ENCODE results near the gene POC1B.

Gene POC1B

DNA sequence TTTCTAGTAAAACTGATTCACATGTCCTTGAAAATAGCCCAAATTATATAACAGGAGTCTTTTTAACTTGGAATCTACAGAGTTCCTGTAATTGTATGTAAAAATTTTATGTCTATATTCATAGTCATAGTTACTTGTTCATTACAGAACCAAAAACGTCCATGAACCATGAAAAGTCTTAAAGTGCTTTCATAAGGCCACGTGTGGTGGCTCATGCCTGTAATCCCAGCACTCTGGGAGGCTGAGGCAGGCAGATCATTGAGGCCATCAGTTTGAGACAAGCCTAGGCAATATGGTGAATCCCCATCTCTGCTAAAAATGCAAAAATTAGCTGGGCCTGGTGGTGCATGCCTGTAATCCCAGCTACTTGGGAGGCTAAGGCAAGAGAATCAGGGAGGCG is 49.6 kb downstream of the POC1B start:
- no peak overlapping the region for H3K4me3 ChIP-seq (ENCODE audit: low read length)
- no peaks in the 10 kb centered on the region for H3K27me3 ChIP-seq (ENCODE audit: insufficient read depth, low read length)
- no peaks in the 10 kb centered on the region for H3K4me1 ChIP-seq (ENCODE audit: insufficient read depth, low read length)
- H3K36me3 ChIP-seq (ENCODE audit: insufficient read depth, low read length), result no peaks in the 10 kb centered on the region
- no peak overlapping the region for H3K27ac ChIP-seq (ENCODE audit: low read depth, low read length)
- no peak overlapping the region for H3K9ac ChIP-seq (ENCODE audit: low read depth, low read length)
- 92% methylated on average over 3 of the region's 3 CpGs for WGBS
- H3K9me3 ChIP-seq (ENCODE audit: insufficient read depth, low read depth, low read length), result no peaks in the 10 kb centered on the region

DNA sequence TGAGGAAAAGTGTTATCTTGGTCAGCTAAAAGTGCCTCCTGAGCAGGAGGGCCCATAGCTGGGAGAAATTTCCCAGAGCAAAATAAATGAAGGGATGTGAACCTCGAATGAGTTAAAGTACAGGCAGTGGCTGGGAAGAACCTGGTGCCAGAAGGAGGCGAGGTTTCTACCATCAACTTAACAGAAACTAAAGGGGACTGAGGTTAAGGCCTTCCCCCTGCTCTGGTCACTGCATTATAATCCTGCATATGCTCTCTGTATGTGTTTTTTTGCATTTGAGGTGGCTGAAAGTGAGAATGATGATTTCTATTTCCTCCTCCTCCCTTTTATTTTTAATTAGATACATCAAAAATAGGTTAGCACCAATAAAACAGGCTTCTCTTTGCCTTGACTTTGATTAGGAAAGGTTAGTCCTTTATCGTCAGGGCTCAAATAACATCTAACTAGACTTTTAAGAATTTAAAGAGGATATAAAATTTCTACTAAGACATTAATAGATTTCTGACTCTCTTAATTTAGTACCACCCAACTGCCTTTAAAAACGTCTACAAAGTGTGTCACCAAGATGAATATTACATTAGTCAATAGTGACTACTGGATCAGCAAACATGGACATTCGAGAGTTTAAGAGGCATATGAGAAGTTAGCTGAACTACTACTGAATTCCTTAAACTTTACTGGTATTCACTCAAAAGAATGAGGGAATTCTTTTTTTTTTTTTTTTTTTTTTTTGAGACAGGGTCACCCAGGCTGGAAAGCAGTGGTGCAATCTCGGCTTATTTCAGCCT is 50.5 kb downstream of the POC1B start:
- H3K27ac ChIP-seq (ENCODE audit: low read depth, low read length), result no peak overlapping the region
- H3K9me3 ChIP-seq (ENCODE audit: insufficient read depth, low read depth, low read length), result no peaks in the 10 kb centered on the region
- H3K4me1 ChIP-seq (ENCODE audit: insufficient read depth, low read length), result no peaks in the 10 kb centered on the region
- no peak overlapping the region for H3K4me3 ChIP-seq (ENCODE audit: low read length)
- no peaks in the 10 kb centered on the region for H3K27me3 ChIP-seq (ENCODE audit: insufficient read depth, low read length)
- 88% methylated on average over 5 of the region's 6 CpGs for WGBS
- H3K9ac ChIP-seq (ENCODE audit: low read depth, low read length), result no peak overlapping the region
- H3K36me3 ChIP-seq (ENCODE audit: insufficient read depth, low read length), result no peaks in the 10 kb centered on the region

DNA sequence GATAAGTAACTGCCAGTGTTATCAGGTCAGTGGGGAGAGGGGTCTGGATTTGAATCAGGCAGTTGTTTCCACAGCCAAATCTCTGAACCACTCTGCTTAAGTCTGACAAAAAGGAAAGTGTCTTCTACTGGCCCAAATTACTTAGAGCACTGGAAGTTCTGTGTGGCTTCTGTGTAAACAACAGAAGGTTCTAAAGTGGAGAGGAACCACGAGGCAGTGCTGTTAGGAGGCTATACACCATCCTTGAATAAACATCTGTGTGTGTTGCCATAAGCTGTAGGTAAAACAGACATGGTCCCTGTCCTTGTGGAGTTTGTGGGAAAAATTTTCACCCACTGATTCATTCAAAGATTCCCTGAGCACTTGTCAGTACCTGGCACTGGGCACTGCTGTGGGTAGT is 51.2 kb downstream of the POC1B start:
- 80% methylated on average over 1 of the region's 1 CpG for WGBS
- Histone ChIP-seq H3K27me3 (ENCODE audit: insufficient read depth, low read length) (no peaks in the 10 kb centered on the region), H3K4me3 (ENCODE audit: low read length) (no peak overlapping the region), H3K9me3 (ENCODE audit: insufficient read depth, low read depth, low read length) (no peaks in the 10 kb centered on the region), H3K9ac (ENCODE audit: low read depth, low read length) (no peak overlapping the region), H3K4me1 (ENCODE audit: insufficient read depth, low read length) (no peaks in the 10 kb centered on the region), H3K36me3 (ENCODE audit: insufficient read depth, low read length) (no peaks in the 10 kb centered on the region), H3K27ac (ENCODE audit: low read depth, low read length) (no peak overlapping the region)

DNA sequence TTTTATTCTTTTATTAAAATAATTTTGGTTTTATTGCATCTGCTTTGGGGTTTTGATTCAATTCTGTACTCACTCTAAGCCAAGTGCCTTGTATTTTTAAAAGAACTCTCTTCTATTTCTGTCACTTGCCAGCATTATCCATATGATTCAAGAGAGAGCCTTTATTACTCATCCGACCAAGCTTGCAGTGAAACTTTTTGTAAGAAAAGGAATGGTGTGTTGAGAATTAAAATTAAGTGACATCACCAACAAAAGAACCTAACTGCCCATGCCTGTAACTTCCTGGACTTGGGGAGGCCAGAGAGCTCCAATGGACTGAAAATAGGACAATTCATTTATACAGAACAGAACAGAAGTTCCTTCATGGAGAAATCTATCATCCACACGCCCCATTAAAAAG is 53.3 kb downstream of the POC1B start:
- H3K4me3 ChIP-seq (ENCODE audit: low read length), result no peak overlapping the region
- H3K4me1 ChIP-seq (ENCODE audit: insufficient read depth, low read length), result no peaks in the 10 kb centered on the region
- H3K27me3 ChIP-seq (ENCODE audit: insufficient read depth, low read length), result no peaks in the 10 kb centered on the region
- 94% methylated on average over 1 of the region's 2 CpGs for WGBS
- H3K9ac ChIP-seq (ENCODE audit: low read depth, low read length), result no peak overlapping the region
- H3K27ac ChIP-seq (ENCODE audit: low read depth, low read length), result no peak overlapping the region
- no peaks in the 10 kb centered on the region for H3K9me3 ChIP-seq (ENCODE audit: insufficient read depth, low read depth, low read length)
- no peaks in the 10 kb centered on the region for H3K36me3 ChIP-seq (ENCODE audit: insufficient read depth, low read length)

DNA sequence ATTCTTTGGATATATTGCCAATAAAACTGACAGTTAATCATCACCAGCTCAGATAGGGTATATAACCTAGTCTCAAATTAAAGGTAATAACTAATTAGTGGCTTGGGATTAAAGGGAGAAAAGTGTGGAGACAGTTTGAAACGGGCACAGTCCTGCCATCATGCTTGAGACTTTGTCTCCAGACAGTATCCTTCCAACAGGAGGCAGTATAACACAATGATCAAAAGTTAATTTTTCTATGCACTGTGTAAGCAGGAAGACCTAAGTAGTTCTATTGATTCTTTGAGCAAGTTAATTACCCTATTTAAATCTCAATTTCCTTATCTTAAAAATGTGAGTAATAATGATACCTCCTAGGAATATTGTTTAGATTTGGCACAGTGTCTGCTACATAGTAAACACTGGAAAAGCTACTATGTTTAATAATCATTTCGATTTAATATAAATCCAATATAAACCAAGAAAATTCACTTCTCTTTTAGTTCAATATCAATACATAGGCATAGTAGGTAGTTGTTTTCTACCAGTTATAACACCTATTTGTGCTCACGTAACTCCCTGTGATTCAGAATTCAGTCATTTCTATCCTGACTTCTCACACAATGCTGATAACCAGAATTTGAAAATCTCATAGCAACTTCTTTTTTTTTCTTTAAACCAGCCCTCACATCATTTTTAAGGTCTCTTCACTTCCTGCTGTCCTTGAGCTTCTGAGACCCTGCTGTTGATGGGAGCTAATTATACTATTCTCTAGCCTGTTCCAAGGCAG is 54.9 kb downstream of the POC1B start:
- no peaks in the 10 kb centered on the region for H3K27me3 ChIP-seq (ENCODE audit: insufficient read depth, low read length)
- H3K4me3 ChIP-seq (ENCODE audit: low read length), result no peak overlapping the region
- H3K27ac ChIP-seq (ENCODE audit: low read depth, low read length), result no peak overlapping the region
- no peaks in the 10 kb centered on the region for H3K9me3 ChIP-seq (ENCODE audit: insufficient read depth, low read depth, low read length)
- 95% methylated on average over 1 of the region's 3 CpGs for WGBS
- no peaks in the 10 kb centered on the region for H3K4me1 ChIP-seq (ENCODE audit: insufficient read depth, low read length)
- no peak overlapping the region for H3K9ac ChIP-seq (ENCODE audit: low read depth, low read length)
- no peaks in the 10 kb centered on the region for H3K36me3 ChIP-seq (ENCODE audit: insufficient read depth, low read length)

DNA sequence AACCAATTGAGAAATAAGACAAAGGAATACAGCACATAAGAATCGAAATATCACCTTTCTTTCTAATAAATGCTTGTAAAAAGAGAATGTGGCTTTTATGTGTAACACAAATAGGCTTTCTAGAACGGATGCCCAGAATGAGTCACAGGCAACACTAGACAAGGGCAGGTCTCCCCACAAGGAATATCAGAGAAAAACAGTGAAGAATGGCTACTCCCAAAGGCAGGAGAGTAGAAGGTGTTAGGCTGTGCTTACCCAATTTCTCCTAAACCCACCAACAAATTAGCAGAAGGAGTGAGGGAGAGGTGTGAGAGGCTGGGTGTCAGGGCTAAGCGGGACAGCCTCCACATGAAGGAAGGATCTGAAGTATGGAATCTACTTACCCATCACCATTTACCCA is 56.5 kb downstream of the POC1B start:
- no peaks in the 10 kb centered on the region for H3K9me3 ChIP-seq (ENCODE audit: insufficient read depth, low read depth, low read length)
- H3K36me3 ChIP-seq (ENCODE audit: insufficient read depth, low read length), result no peaks in the 10 kb centered on the region
- no peaks in the 10 kb centered on the region for H3K27me3 ChIP-seq (ENCODE audit: insufficient read depth, low read length)
- no peak overlapping the region for H3K4me3 ChIP-seq (ENCODE audit: low read length)
- H3K4me1 ChIP-seq (ENCODE audit: insufficient read depth, low read length), result no peaks in the 10 kb centered on the region
- no peak overlapping the region for H3K9ac ChIP-seq (ENCODE audit: low read depth, low read length)
- WGBS, result 88% methylated on average over 1 of the region's 3 CpGs
- H3K27ac ChIP-seq (ENCODE audit: low read depth, low read length), result no peak overlapping the region

DNA sequence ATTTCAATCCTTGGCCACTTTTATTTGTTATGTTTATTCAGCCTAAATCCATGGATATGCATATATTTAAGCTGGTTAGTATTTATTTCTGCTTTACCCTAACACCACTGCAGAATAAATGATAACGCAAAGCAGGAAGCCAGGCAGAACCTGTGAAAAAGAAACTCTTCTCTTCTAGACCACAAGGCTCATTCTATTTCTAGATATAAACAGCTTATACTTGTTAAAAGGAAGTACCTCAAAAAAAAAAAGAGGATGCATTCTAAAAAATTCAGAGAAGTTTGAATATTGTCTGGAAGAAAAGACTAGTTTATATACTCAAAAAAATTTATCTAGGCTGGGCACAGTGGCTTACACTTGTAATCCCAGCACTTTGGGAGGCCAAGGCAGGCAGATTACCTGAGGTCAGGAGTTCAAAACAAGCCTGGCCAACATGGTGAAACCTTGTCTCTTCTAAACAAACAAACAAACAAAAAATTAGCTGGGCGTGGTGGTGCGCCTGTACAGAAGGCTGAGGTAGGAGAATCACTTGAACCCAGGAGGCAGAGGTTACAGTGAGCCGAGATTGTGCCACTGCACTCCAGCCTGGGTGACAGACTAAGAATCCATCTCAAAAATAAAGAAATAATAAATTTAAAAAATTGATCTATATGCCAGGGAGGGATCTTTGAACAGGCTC is 57.1 kb downstream of the POC1B start:
- Histone ChIP-seq H3K27ac (ENCODE audit: low read depth, low read length) (no peak overlapping the region), H3K27me3 (ENCODE audit: insufficient read depth, low read length) (no peaks in the 10 kb centered on the region), H3K9me3 (ENCODE audit: insufficient read depth, low read depth, low read length) (no peaks in the 10 kb centered on the region), H3K9ac (ENCODE audit: low read depth, low read length) (no peak overlapping the region), H3K4me3 (ENCODE audit: low read length) (no peak overlapping the region), H3K36me3 (ENCODE audit: insufficient read depth, low read length) (no peaks in the 10 kb centered on the region), H3K4me1 (ENCODE audit: insufficient read depth, low read length) (no peaks in the 10 kb centered on the region)
- 87% methylated on average over 3 of the region's 4 CpGs for WGBS

DNA sequence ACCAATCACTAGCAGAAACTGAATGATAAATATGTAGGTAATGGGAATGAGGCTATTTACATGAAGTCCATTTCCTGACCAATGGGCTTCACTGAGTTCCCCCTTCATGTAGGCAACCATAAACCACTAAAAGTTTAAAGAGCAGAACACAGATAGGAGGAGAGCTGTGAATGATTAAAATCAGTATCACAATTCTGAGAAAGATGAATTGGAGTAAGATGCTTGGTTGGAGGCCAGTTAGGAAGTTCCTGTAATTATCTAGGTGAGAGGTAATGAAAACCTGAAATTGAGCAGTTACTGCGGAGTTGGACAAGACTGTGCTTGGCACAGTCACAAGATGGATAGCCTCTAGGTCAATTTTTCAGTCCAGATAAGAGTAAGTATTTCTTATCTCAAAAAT is 57.8 kb downstream of the POC1B start:
- Histone ChIP-seq H3K27me3 (ENCODE audit: insufficient read depth, low read length) (no peaks in the 10 kb centered on the region), H3K9me3 (ENCODE audit: insufficient read depth, low read depth, low read length) (no peaks in the 10 kb centered on the region), H3K4me3 (ENCODE audit: low read length) (no peak overlapping the region), H3K27ac (ENCODE audit: low read depth, low read length) (no peak overlapping the region), H3K9ac (ENCODE audit: low read depth, low read length) (no peak overlapping the region), H3K36me3 (ENCODE audit: insufficient read depth, low read length) (no peaks in the 10 kb centered on the region), H3K4me1 (ENCODE audit: insufficient read depth, low read length) (no peaks in the 10 kb centered on the region)
- WGBS, result 96% methylated on average over 1 of the region's 1 CpG

DNA sequence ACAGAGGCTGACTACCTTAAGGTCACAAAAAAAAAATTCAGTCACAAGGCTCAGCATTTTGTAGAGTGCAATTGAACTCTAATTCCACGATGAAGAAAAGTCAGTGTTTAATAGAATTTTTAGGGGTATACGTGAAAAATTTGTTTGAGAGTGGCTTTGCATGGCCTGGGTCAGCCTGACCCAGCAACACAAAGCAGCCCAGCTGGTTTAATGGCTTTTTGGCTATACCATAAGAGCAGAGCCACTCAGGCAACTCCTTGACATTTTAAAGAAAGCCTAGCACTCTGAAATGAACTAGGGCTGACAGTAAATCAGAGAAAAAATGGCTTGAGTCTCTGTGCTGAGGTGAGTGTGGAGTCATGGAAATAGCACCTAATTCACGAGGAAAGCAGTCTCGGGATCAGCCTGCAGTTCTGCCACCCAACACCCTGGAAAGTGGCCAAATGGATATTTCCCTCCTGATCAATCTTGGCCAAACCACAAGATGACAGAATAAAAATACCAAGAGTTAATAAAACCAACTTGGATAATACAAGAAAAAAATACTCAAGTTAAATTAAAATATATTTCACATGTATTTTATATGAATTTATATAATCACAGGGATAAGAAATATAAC is 60.8 kb downstream of the POC1B start:
- 71% methylated on average over 4 of the region's 4 CpGs for WGBS
- no peaks in the 10 kb centered on the region for H3K36me3 ChIP-seq (ENCODE audit: insufficient read depth, low read length)
- no peak overlapping the region for H3K9ac ChIP-seq (ENCODE audit: low read depth, low read length)
- H3K4me3 ChIP-seq (ENCODE audit: low read length), result no peak overlapping the region
- peaks cover 6% of the 10 kb centered on the region for H3K4me1 ChIP-seq (ENCODE audit: insufficient read depth, low read length)
- no peaks in the 10 kb centered on the region for H3K27me3 ChIP-seq (ENCODE audit: insufficient read depth, low read length)
- no peak overlapping the region for H3K27ac ChIP-seq (ENCODE audit: low read depth, low read length)
- H3K9me3 ChIP-seq (ENCODE audit: insufficient read depth, low read depth, low read length), result no peaks in the 10 kb centered on the region

DNA sequence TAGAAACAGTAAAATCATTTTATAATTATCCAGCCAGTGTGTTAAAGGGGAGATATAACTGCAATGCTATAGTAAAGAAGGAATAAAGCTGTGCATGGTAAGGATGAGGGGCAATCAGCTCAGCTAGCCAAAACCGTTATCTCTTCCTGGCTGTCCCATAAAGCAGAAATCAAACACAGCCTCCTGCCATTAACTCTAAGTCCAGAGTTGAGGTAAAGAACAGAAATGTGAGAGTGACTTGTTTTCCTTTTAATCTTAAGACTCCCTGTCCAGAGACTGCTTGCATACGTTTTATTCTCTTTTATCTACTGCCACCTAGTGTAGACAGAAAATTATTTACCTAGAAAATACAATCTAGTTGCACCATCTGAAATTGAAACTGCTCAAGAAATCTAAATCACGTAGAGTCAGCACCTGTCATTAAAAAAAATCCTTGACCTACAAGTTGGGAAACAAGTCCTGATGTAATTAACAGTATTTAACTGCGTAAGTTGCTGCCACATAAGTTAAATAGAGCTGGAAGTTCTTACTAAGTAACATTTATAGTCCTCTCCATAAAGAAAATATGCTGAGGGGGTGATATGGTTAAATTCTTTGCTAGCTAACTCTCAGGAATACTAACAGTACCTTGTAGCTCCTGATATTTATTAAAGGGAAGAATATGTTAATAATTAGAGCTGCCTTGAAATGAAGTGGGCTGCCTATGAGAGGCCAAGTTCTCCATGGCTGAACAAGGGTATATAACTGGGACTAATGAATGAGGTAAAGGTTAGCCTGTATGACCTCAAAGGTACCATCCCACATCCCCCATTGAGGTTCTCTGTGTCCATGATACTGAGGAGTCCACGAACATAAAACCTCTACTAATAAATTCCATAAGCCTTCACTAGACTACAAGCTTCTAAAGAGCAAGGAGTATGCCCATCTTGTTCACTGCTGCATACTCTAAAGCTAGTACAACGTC is 63.9 kb downstream of the POC1B start:
- Histone ChIP-seq H3K27me3 (ENCODE audit: insufficient read depth, low read length) (no peaks in the 10 kb centered on the region), H3K4me1 (ENCODE audit: insufficient read depth, low read length) (peaks cover 21% of the 10 kb centered on the region), H3K9ac (ENCODE audit: low read depth, low read length) (no peak overlapping the region), H3K27ac (ENCODE audit: low read depth, low read length) (no peak overlapping the region), H3K9me3 (ENCODE audit: insufficient read depth, low read depth, low read length) (no peaks in the 10 kb centered on the region), H3K36me3 (ENCODE audit: insufficient read depth, low read length) (no peaks in the 10 kb centered on the region), H3K4me3 (ENCODE audit: low read length) (no peak overlapping the region)
- 60% methylated on average over 5 of the region's 6 CpGs for WGBS

Measured in HUES64 (cell line).